SIG-M5 treated with dmso at 0.1 percent for 504 hours (cell line): ENCODE measurements around the gene MAPT.
"Not testable (repeated sequence)": the region's sequence is repeated elsewhere in the genome, so short reads cannot be mapped to it uniquely, and the experiment has no call there.

ENCODE experiments used
- DNase-seq: peaks from one replicate; lab custom pipeline; 2025; ENCODE audit not compliant: unreplicated experiment; lab: John Stamatoyannopoulos, UW

Gene MAPT

GRCh38 chr17:45923511-45924268 is 29.3 kb downstream of the MAPT start:
- peak; percentile 70 for DNase-seq

- no peak for DNase-seq
Measured at GRCh38 chr17:45924332-45924820, 30.0 kb downstream of the MAPT start.

- no peak for DNase-seq
Measured at GRCh38 chr17:45925311-45925710, 31.0 kb downstream of the MAPT start.

- DNase-seq: no peak
Measured at GRCh38 chr17:45927247-45927646, 32.9 kb downstream of the MAPT start.

- DNase-seq: no peak
Measured at GRCh38 chr17:45929344-45929743, 35.0 kb downstream of the MAPT start.

- DNase-seq: no peak
Measured at GRCh38 chr17:45930420-45930951, 36.1 kb downstream of the MAPT start.

GRCh38 chr17:45931677-45932076 is 37.3 kb downstream of the MAPT start:
- no peak for DNase-seq

- DNase-seq: no peak
Measured at GRCh38 chr17:45934044-45934979, 40.0 kb downstream of the MAPT start.

- no peak for DNase-seq
Measured at GRCh38 chr17:45935197-45935709, 40.9 kb downstream of the MAPT start.

- no peak for DNase-seq
Measured at GRCh38 chr17:45935710-45936509, 41.6 kb downstream of the MAPT start.

GRCh38 chr17:45936610-45937009 is 42.3 kb downstream of the MAPT start:
- no peak for DNase-seq

- not testable (repeated sequence) for DNase-seq
Measured at GRCh38 chr17:45937186-45937585, 42.8 kb downstream of the MAPT start.

- no peak for DNase-seq
Measured at GRCh38 chr17:45939395-45939794, 45.0 kb downstream of the MAPT start.

GRCh38 chr17:45940293-45940692 is 45.9 kb downstream of the MAPT start:
- no peak for DNase-seq

- no peak for DNase-seq
Measured at GRCh38 chr17:45940826-45941225, 46.5 kb downstream of the MAPT start.

- no peak for DNase-seq
Measured at GRCh38 chr17:45941395-45941794, 47.0 kb downstream of the MAPT start.

- no peak for DNase-seq
Measured at GRCh38 chr17:45942284-45942683, 47.9 kb downstream of the MAPT start.

- no peak for DNase-seq
Measured at GRCh38 chr17:45946841-45947256, 52.5 kb downstream of the MAPT start.

- DNase-seq: no peak
Measured at GRCh38 chr17:45948498-45948880, 54.1 kb downstream of the MAPT start.

GRCh38 chr17:45948881-45949624 is 54.7 kb downstream of the MAPT start:
- peak; percentile 50 for DNase-seq
